Kidney epithelial cell (primary cell): Measurements from ENCODE around the gene VPS33A. TPM values are rescaled to one million over a fixed set of nuclear protein-coding genes. Genes with fewer than 3 reads are reported as not detected.

Experiments used
- DNase-seq: peaks from one replicate; pipeline ENCODE4 v3.0.0-alpha.2; 2010; ENCODE audit warnings: low read depth
- H3K27me3 ChIP-seq: 2 replicates; pipeline ENCODE4 v1.6.0; 2011; ENCODE audit warnings: low read length; ENCODE audit not compliant: control insufficient read depth, insufficient read depth
- H3K36me3 ChIP-seq: 2 replicates; pipeline ENCODE4 v1.5.1; 2011; ENCODE audit warnings: low read length; ENCODE audit not compliant: control insufficient read depth, insufficient read depth
- H3K4me3 ChIP-seq: 2 replicates; pipeline ENCODE4 v1.5.1; 2011; ENCODE audit warnings: low read depth, mild to moderate bottlenecking, control low read depth, low read length
- total RNA-seq: library from RNA; depleted of rRNA; stranded (reverse); fragments of >200 nt; gene quantifications from 2 replicates; pipeline ENCODE4 v1.2.3, GENCODE V29; 2015
- TF ChIP-seq, protein P1 (sequence below): IDR thresholded peaks from 2 replicates; pipeline ENCODE4 v1.5.1; 2011; ENCODE audit warnings: mild to moderate bottlenecking, moderate library complexity, low read length, control low read depth, inconsistent platforms; ENCODE audit not compliant: insufficient read depth, poor library complexity, severe bottlenecking

VPS33A gene
- total RNA-seq, 1 donor from 2014 or later = 26.3 TPM

DNA sequence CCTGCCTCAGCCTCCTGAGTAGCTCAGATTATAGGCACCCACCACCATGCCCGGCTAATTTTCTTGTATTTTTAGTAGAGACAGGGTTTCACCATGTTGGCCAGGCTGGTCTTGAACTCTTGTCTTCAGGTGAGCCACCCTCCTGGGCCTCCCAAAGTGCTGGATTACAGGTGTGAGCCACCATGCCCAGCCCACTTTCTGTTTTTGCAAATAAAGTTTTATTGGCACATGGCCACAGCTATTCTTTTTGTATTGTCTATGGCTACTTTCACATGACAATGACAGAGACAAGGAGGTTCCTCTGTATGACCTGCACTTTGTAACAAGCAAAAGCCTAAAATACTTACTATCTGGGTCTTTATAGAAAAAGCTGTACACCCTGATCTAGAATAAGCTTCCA, 20.7 kb downstream of the VPS33A start:
- DNase-seq = no peak
- TF ChIP-seq, protein P1, sequence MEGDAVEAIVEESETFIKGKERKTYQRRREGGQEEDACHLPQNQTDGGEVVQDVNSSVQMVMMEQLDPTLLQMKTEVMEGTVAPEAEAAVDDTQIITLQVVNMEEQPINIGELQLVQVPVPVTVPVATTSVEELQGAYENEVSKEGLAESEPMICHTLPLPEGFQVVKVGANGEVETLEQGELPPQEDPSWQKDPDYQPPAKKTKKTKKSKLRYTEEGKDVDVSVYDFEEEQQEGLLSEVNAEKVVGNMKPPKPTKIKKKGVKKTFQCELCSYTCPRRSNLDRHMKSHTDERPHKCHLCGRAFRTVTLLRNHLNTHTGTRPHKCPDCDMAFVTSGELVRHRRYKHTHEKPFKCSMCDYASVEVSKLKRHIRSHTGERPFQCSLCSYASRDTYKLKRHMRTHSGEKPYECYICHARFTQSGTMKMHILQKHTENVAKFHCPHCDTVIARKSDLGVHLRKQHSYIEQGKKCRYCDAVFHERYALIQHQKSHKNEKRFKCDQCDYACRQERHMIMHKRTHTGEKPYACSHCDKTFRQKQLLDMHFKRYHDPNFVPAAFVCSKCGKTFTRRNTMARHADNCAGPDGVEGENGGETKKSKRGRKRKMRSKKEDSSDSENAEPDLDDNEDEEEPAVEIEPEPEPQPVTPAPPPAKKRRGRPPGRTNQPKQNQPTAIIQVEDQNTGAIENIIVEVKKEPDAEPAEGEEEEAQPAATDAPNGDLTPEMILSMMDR = no peak
- H3K36me3 ChIP-seq = no peaks in the 10 kb centered on the region
- H3K27me3 ChIP-seq = no peaks in the 10 kb centered on the region
- H3K4me3 ChIP-seq = no peak overlapping the region

DNA sequence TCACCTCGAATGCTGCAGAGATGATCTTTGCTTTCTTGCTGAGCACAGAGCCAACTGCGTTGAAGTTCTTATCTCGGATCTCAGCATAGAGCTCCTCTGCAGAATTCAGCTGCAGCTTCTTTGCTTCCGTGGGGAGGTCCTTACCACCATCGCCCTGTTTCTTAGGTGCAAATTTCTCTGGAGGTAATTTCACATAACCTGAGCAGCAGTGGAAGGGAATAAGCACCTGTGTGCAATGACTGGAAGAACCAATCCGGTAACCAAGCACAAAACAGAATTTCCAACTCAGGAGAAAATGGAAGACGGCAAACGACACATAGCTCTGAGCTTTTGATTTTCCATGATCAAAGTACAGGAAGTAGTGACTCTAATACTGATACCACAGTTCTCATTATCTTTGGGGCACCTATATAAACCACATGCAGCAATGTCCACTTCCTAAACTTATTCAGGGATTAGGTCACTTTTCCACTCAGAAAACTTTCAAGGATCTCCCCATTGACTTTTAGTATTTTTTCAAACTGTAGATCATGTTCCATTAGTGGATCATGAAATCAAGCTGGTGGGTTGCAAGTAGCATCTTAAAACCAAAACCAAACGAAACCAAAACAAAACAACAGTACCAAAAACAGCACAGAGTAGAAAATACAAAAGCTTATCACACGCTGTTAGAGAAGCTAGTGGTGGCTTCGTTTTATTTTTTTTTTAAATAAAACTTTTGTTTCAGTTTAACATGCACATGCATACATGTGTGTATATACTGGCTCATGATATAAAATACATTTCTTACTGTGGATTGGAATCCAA, 21.5 kb downstream of the VPS33A start:
- no peak for DNase-seq
- no peaks in the 10 kb centered on the region for H3K36me3 ChIP-seq
- no peak overlapping the region for H3K4me3 ChIP-seq
- no peaks in the 10 kb centered on the region for H3K27me3 ChIP-seq
- TF ChIP-seq, protein P1 = no peak

DNA sequence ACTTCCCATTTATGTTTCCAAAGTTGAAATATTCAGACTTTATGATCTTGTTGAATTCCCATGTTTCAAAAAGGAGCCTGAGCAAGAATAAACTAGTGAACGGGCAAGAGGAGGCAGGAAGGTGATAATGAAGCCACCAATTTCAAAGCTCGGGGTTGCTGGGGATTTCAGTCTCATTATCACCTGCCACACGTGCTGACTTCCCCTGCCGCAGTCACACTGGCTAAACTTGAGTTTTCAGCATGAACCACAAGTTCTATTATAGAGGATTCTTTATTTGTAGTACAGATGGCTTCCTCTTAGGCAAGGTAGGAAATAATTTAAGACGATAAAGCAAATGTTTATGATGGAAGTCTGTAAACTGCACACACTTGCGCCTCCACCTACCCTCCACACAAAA, 22.3 kb downstream of the VPS33A start:
- Histone ChIP-seq H3K27me3 (no peaks in the 10 kb centered on the region), H3K36me3 (no peaks in the 10 kb centered on the region), H3K4me3 (no peak overlapping the region)
- TF ChIP-seq, protein P1 = no peak
- no peak for DNase-seq

DNA sequence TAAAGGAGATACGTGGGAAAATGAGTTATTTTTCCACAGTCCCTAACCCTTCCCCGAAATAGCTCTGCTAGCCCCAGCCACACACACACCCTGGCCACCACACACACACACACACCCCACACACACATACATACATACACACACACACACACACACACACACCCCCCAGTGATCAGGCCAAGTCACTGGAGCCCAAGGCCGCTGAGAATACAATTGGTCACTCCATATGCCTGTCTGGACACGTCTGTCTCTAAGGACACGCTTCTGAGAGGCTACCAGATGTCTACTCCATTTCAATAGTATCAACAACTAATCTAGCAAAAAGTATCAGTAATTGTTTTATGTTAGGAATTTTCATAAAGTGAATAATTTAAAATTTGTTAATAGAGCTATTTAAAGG, 27.4 kb downstream of the VPS33A start:
- Histone ChIP-seq H3K36me3 (no peaks in the 10 kb centered on the region), H3K4me3 (no peak overlapping the region), H3K27me3 (no peaks in the 10 kb centered on the region)
- TF ChIP-seq, protein P1 = no peak
- DNase-seq = no peak

DNA sequence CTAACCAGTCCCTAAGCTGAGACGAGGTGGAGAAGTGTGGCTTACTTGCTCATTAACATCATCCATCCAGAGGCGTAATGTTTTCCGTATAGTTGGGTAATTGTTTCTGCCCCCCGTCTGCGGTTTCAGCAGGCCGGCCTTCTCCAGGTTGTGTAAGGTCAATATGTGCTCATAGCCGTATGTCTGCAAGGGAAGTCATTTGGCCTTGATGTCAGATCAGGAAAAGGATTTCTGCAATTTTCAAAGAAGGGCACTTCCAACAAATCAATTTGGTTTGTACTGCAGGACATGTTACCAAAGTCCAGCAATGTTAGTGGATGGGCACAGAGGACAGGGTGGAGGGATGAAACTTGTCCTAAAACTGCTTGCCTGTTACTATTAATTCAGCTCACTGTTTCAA, 30.6 kb downstream of the VPS33A start:
- Histone ChIP-seq H3K36me3 (no peaks in the 10 kb centered on the region), H3K4me3 (no peak overlapping the region), H3K27me3 (no peaks in the 10 kb centered on the region)
- TF ChIP-seq, protein P1 = no peak
- no peak for DNase-seq

DNA sequence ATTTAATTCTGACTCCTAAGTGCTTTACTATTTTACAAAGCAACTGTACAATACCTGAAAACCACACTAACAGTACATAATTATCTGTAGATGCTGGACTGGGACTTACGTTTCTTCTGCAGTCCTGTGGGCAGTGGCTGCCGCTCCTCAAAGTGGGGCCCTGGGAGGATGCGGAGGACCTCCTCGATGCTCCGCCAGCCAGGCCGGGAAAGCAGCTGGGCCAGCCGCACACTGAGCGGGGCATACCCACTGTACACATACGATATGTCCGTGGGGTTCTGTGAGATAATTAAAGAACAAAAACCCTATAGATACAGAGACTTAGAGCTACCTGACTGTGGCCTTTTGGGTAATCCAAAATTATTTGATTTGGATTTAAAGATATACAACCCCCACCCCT, 33.6 kb downstream of the VPS33A start:
- no peak overlapping the region for H3K4me3 ChIP-seq
- H3K36me3 ChIP-seq = no peaks in the 10 kb centered on the region
- H3K27me3 ChIP-seq = no peaks in the 10 kb centered on the region
- TF ChIP-seq, protein P1 = no peak
- no peak for DNase-seq
